Neural cell (in vitro differentiated cells): ENCODE measurements around the gene NOL4L. TPM values are rescaled to one million over a fixed set of nuclear protein-coding genes. Genes with fewer than 3 reads are reported as not detected.

Experiments
- H2AFZ ChIP-seq: fragments of 200-600, 300-800 bp; sonication (generic), shearing (Covaris generic); 2 replicates; pipeline ENCODE4 v1.6.0; 2014; ENCODE audit warnings: low read depth, mild to moderate bottlenecking, antibody characterized with exemption, low read length, moderate library complexity
- H3F3A ChIP-seq: fragments of 200-600 bp; shearing (Covaris generic); 2 replicates; pipeline ENCODE4 v1.6.1; 2016; ENCODE audit warnings: mild to moderate bottlenecking, moderate library complexity, mixed read lengths, antibody characterized with exemption, low read length; ENCODE audit not compliant: insufficient read depth, poor library complexity, severe bottlenecking
- H3K27ac ChIP-seq: fragments of 200-600, 300-800 bp; sonication (generic), shearing (Covaris generic); 2 replicates; pipeline ENCODE4 v1.5.1; 2014; ENCODE audit warnings: mild to moderate bottlenecking, low read length, moderate library complexity
- H3K27me3 ChIP-seq: fragments of 300-800, 200-600 bp; sonication (generic), shearing (Covaris generic); 2 replicates; pipeline ENCODE4 v1.6.0; 2014; ENCODE audit warnings: mild to moderate bottlenecking, low read depth, low read length, moderate library complexity; ENCODE audit not compliant: insufficient read depth
- H3K36me3 ChIP-seq: fragments of 300-800, 200-600 bp; sonication (generic), shearing (Covaris generic); 2 replicates; pipeline ENCODE4 v1.5.1; 2014; ENCODE audit warnings: mild to moderate bottlenecking, antibody characterized with exemption, low read length, moderate library complexity; ENCODE audit not compliant: insufficient read depth
- H3K4me2 ChIP-seq: fragments of 300-800, 200-600 bp; sonication (generic), shearing (Covaris generic); 2 replicates; pipeline ENCODE4 v1.6.0; 2014; ENCODE audit warnings: mild to moderate bottlenecking, low read length
- H3K4me3 ChIP-seq: fragments of 300-800, 200-600 bp; sonication (generic), shearing (Covaris generic); 2 replicates; pipeline ENCODE4 v1.5.1; 2014; ENCODE audit warnings: mild to moderate bottlenecking, low read length, moderate library complexity
- H3K79me2 ChIP-seq: fragments of 200-600 bp; shearing (Covaris generic); replicated peaks from 2 replicates; pipeline ENCODE4 v1.6.0; 2014; ENCODE audit warnings: mild to moderate bottlenecking, low read length, moderate library complexity; ENCODE audit not compliant: insufficient read depth
- H3K9ac ChIP-seq: fragments of 300-800, 200-600 bp; sonication (generic), shearing (Covaris generic); 2 replicates; pipeline ENCODE4 v1.6.1; 2016; ENCODE audit warnings: mild to moderate bottlenecking, low read length, mixed read lengths
- H3K9me2 ChIP-seq: fragments of 200-600 bp; shearing (Covaris generic); 2 replicates; pipeline ENCODE4 v1.6.1; 2016; ENCODE audit warnings: mild to moderate bottlenecking, low read length, mixed read lengths; ENCODE audit not compliant: insufficient read depth
- H3K9me3 ChIP-seq: fragments of 200-600, 300-800 bp; sonication (generic), shearing (Covaris generic); 2 replicates; pipeline ENCODE4 v1.6.1; 2016; ENCODE audit warnings: mild to moderate bottlenecking, mixed run types, low read length, moderate library complexity, mixed read lengths
- H4K20me1 ChIP-seq: fragments of 200-600 bp; shearing (Covaris generic); 2 replicates; pipeline ENCODE4 v1.6.1; 2016; ENCODE audit warnings: mild to moderate bottlenecking, mixed run types; ENCODE audit not compliant: insufficient read depth
- CTCF ChIP-seq: fragments of 450-650 bp; IDR thresholded peaks from 2 replicates; pipeline ENCODE4 v1.5.1; 2014; ENCODE audit warnings: antibody characterized with exemption, mild to moderate bottlenecking, moderate library complexity; ENCODE audit not compliant: poor library complexity, severe bottlenecking
- EP300 ChIP-seq: fragments of 450-650 bp; conservative IDR thresholded peaks from 2 replicates; pipeline ENCODE4 v1.6.1; 2014; ENCODE audit warnings: antibody characterized with exemption, mild to moderate bottlenecking, moderate library complexity; ENCODE audit not compliant: poor library complexity, severe bottlenecking
- EZH2 ChIP-seq: fragments of 200-600, 300-800 bp; shearing (Covaris generic), sonication (generic); IDR thresholded peaks from 2 replicates; pipeline ENCODE4 v1.6.1; 2014; ENCODE audit warnings: antibody characterized with exemption, low read length, borderline replicate concordance, mild to moderate bottlenecking; ENCODE audit not compliant: insufficient read depth, poor library complexity, severe bottlenecking
- MXI1 ChIP-seq: fragments of 450-650 bp; conservative IDR thresholded peaks from 2 replicates; pipeline ENCODE4 v1.6.1; 2014; ENCODE audit warnings: antibody characterized with exemption, mild to moderate bottlenecking; ENCODE audit not compliant: poor library complexity, severe bottlenecking
- POLR2AphosphoS5 ChIP-seq: IDR thresholded peaks from 2 replicates; pipeline ENCODE4 v1.6.1; 2012
- RAD21 ChIP-seq: fragments of 450-650 bp; conservative IDR thresholded peaks from 2 replicates; pipeline ENCODE4 v1.6.1; 2014; ENCODE audit warnings: antibody characterized with exemption, mild to moderate bottlenecking, moderate library complexity
- REST ChIP-seq: IDR thresholded peaks from 2 replicates; pipeline ENCODE4 v1.6.1; 2012; ENCODE audit warnings: borderline replicate concordance
- SMC3 ChIP-seq: fragments of 450-650 bp; conservative IDR thresholded peaks from 2 replicates; pipeline ENCODE4 v1.6.1; 2014; ENCODE audit warnings: antibody characterized with exemption, mild to moderate bottlenecking, moderate library complexity; ENCODE audit not compliant: poor library complexity
- TAF1 ChIP-seq: IDR thresholded peaks from 2 replicates; pipeline ENCODE4 v1.6.1; 2012; ENCODE audit warnings: low read depth
- polyA plus RNA-seq: library from polyadenylated mRNA; depleted of rRNA; stranded (reverse); fragments of >200 nt; gene quantifications from 2 replicates; pipeline ENCODE4 v1.2.3, GENCODE V29; 2014

NOL4L gene
- polyA plus RNA-seq, 1 donor from 2014 or later: 20.4 TPM

GRCh38 chr20:32406701-32407100 is 178.4 kb downstream of the NOL4L start:
- H3K79me2 ChIP-seq: peaks cover 9% of the 10 kb centered on the region
- H3K9me3 ChIP-seq: no peaks in the 10 kb centered on the region
- no peak overlapping the region for H3K9ac ChIP-seq
- H2AFZ ChIP-seq: no peak overlapping the region
- H3K27ac ChIP-seq: no peak overlapping the region
- no peak overlapping the region for H3K4me2 ChIP-seq
- no peaks in the 10 kb centered on the region for H3K9me2 ChIP-seq
- H3K4me3 ChIP-seq: no peak overlapping the region
- TF ChIP-seq EZH2 (no peak), MXI1 (no peak), CTCF (no peak), EP300 (no peak), POLR2AphosphoS5 (no peak), RAD21 (no peak)
- H3K36me3 ChIP-seq: no peaks in the 10 kb centered on the region
- no peaks in the 10 kb centered on the region for H3F3A ChIP-seq
- no peaks in the 10 kb centered on the region for H4K20me1 ChIP-seq
- no peaks in the 10 kb centered on the region for H3K27me3 ChIP-seq

DNA sequence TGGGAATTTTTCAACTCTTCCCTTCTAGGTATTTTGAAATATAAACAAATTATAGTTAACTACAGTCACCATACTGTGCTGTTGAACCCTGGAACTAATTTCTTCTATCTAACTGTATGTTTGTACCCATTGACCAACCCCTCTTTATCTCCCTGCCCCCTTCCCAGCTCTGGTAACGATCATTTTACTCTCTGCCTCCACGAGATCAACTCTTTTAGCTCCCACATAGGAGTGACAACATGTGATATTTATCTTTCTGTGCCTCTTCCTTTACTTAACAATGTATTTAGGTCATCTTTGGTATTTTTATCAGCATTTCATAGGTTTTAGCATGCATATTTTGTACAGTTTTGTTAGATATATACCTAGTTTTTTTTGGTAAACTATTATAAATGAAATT is 181.1 kb downstream of the NOL4L start:
- H3K27me3 ChIP-seq: no peaks in the 10 kb centered on the region

More for the DNA sequence above, 181.1 kb downstream of the NOL4L start:
- no peaks in the 10 kb centered on the region for H3F3A ChIP-seq
- no peak overlapping the region for H3K4me2 ChIP-seq
- TF ChIP-seq RAD21 (no peak), MXI1 (no peak), EP300 (no peak), CTCF (no peak), REST (no peak), POLR2AphosphoS5 (no peak), SMC3 (no peak), TAF1 (no peak), EZH2 (no peak)
- H3K36me3 ChIP-seq: no peaks in the 10 kb centered on the region
- no peak overlapping the region for H2AFZ ChIP-seq
- peaks cover 4% of the 10 kb centered on the region for H4K20me1 ChIP-seq
- H3K9me2 ChIP-seq: no peaks in the 10 kb centered on the region
- H3K79me2 ChIP-seq: peaks cover 9% of the 10 kb centered on the region
- H3K4me3 ChIP-seq: no peak overlapping the region
- no peak overlapping the region for H3K9ac ChIP-seq
- H3K27ac ChIP-seq: no peak overlapping the region
- no peaks in the 10 kb centered on the region for H3K9me3 ChIP-seq
